HCT116 (cell line): ENCODE data around the gene UMODL1. TPM values are rescaled to one million over a fixed set of nuclear protein-coding genes. Genes with fewer than 3 reads are reported as not detected.

Source experiments
- ATAC-seq: fragments of 200-7000 bp; cut with Tn5 transposase; 2 replicates; pipeline ENCODE4 v1.9.1; 2020; ENCODE audit warnings: mild to moderate bottlenecking, moderate library complexity
- BruUV-seq: library from RNA; stranded (reverse); fragments of 400-500 nt; replicated peaks from 2 replicates; lab custom pipeline; 2021; lab: Mats Ljungman, UMichigan
- CTCF ChIA-PET: fragments of 300-600 bp; sonication (Branson Sonifier 250); formaldehyde crosslinking; loops from one replicate; lab custom pipeline; 2021; ENCODE audit warnings: antibody characterized with exemption; lab: Charles Lee
- POLR2A ChIA-PET: fragments of 300-600, 350-600 bp; sonication (Branson Sonifier 250); formaldehyde crosslinking; loops from one replicate; lab custom pipeline; 2021; ENCODE audit warnings: antibody characterized with exemption; lab: Charles Lee
- RAD21 ChIA-PET, 2 experiments: fragments of 300-600 bp; sonication (Branson Sonifier 250); formaldehyde crosslinking; loops; one replicate each; lab custom pipeline; 2023; ENCODE audit warnings: low total read pairs in 2 of 2; ENCODE audit not compliant: uncharacterized antibody in 2 of 2, unreplicated experiment in 2 of 2, low non-redundant PET in 1 of 2; lab: Charles Lee
- DNase-seq: peaks from one replicate; pipeline ENCODE4 v3.0.0-alpha.2; 2010; ENCODE audit warnings: low read depth, low spot score
- H2AFZ ChIP-seq: fragments of 200-600 bp; shearing (Covaris generic), sonication (generic); 2 replicates; pipeline ENCODE4 v1.6.1; 2017; ENCODE audit warnings: low read depth, mixed run types, mixed read lengths, antibody characterized with exemption, low read length; ENCODE audit not compliant: poor library complexity, severe bottlenecking
- H3K27ac ChIP-seq: 2 replicates; pipeline ENCODE4 v1.5.1; 2012; ENCODE audit warnings: low read depth, low read length
- H3K27me3 ChIP-seq: fragments of 200-600 bp; sonication (generic); 2 replicates; pipeline ENCODE4 v1.6.1; 2016; ENCODE audit warnings: mixed run types, low read length, mixed read lengths; ENCODE audit not compliant: insufficient read depth
- H3K36me3 ChIP-seq, 2 experiments: fragments of 200-500 bp in 1 of 2; fragments of 200-600 bp in 1 of 2; sonication (Bioruptor generic) in 1 of 2; sonication (generic) in 1 of 2; 2 replicates each; pipeline versions ENCODE4 v1.5.1 to v1.6.1; 2014 to 2016; ENCODE audit warnings: low read length in 2 of 2, inconsistent platforms in 1 of 2, mixed read lengths in 1 of 2, mixed run types in 1 of 2; ENCODE audit not compliant: insufficient read depth in 2 of 2, control insufficient read depth in 1 of 2
- H3K4me1 ChIP-seq, 2 experiments: fragments of 200-600 bp in 1 of 2; sonication (generic) in 1 of 2; 2 replicates each; pipeline versions ENCODE4 v1.5.1 to v1.6.1; 2012 to 2017; ENCODE audit warnings: low read length in 2 of 2, inconsistent platforms in 1 of 2, mild to moderate bottlenecking in 1 of 2, mixed read lengths in 1 of 2, mixed run types in 1 of 2, moderate library complexity in 1 of 2; ENCODE audit not compliant: insufficient read depth in 2 of 2, control insufficient read depth in 1 of 2
- H3K4me2 ChIP-seq: fragments of 200-600 bp; sonication (generic); 2 replicates; pipeline ENCODE4 v1.6.1; 2017; ENCODE audit warnings: mixed run types, low read length, mixed read lengths
- H3K4me3 ChIP-seq, 2 experiments: fragments of 200-600 bp in 1 of 2; sonication (generic) in 1 of 2; replicated peaks in 1 of 2; 2 replicates each; pipeline ENCODE4 v1.5.1; 2011 to 2016; ENCODE audit warnings: low read length in 2 of 2, control low read depth in 1 of 2, low read depth in 1 of 2, mild to moderate bottlenecking in 1 of 2, mixed read lengths in 1 of 2, mixed run types in 1 of 2
- H3K79me2 ChIP-seq: fragments of 200-600 bp; sonication (generic); 2 replicates; pipeline ENCODE4 v1.6.1; 2017; ENCODE audit warnings: mild to moderate bottlenecking, mixed run types, low read length, moderate library complexity, mixed read lengths; ENCODE audit not compliant: insufficient read depth
- H3K9ac ChIP-seq: fragments of 200-600 bp; sonication (generic); 2 replicates; pipeline ENCODE4 v1.6.1; 2016; ENCODE audit warnings: low read length, mixed read lengths
- H3K9me2 ChIP-seq: fragments of 200-600 bp; sonication (generic), shearing (Covaris generic); 2 replicates; pipeline ENCODE4 v1.6.1; 2017; ENCODE audit warnings: mixed run types, mild to moderate bottlenecking, moderate library complexity; ENCODE audit not compliant: insufficient read depth
- H3K9me3 ChIP-seq, 2 experiments: fragments of 200-500 bp in 1 of 2; fragments of 200-600 bp in 1 of 2; sonication (Bioruptor generic) in 1 of 2; sonication (generic) in 1 of 2; 2 replicates each; pipeline ENCODE4 v1.6.1; 2014 to 2017; ENCODE audit warnings: low read length in 2 of 2, mixed read lengths in 2 of 2, inconsistent platforms in 1 of 2, low read depth in 1 of 2, mild to moderate bottlenecking in 1 of 2, mixed run types in 1 of 2, moderate library complexity in 1 of 2; ENCODE audit not compliant: control insufficient read depth in 1 of 2, insufficient read depth in 1 of 2
- H4K20me1 ChIP-seq: fragments of 200-600 bp; sonication (generic), shearing (Covaris generic); 2 replicates; pipeline ENCODE4 v1.6.1; 2017; ENCODE audit warnings: mixed run types, mild to moderate bottlenecking, moderate library complexity; ENCODE audit not compliant: insufficient read depth
- CTCF ChIP-seq, 3 experiments: fragments of 200-600 bp in 1 of 3; sonication (generic) in 1 of 3; IDR thresholded peaks in 2 of 3; conservative IDR thresholded peaks in 1 of 3; 2 replicates each; pipeline ENCODE4 v1.5.1; 2012 to 2017; ENCODE audit warnings: low read depth in 2 of 3, low read length in 2 of 3, antibody characterized with exemption in 1 of 3, borderline replicate concordance in 1 of 3, control low read depth in 1 of 3, mild to moderate bottlenecking in 1 of 3, mixed read lengths in 1 of 3, mixed run types in 1 of 3, moderate library complexity in 1 of 3; ENCODE audit not compliant: insufficient read depth in 1 of 3
- EGR1 ChIP-seq: IDR thresholded peaks from 2 replicates; pipeline ENCODE4 v1.6.1; 2012; ENCODE audit warnings: low read depth
- EZH2phosphoT487 ChIP-seq: fragments of 200-600 bp; IDR thresholded peaks from 2 replicates; pipeline ENCODE4 v1.6.1; 2018; ENCODE audit warnings: antibody characterized with exemption, borderline replicate concordance
- FOSL1 ChIP-seq: IDR thresholded peaks from 2 replicates; pipeline ENCODE4 v1.6.1; 2012; ENCODE audit warnings: low read depth
- JUND ChIP-seq: IDR thresholded peaks from 2 replicates; pipeline ENCODE4 v1.6.1; 2012
- POLR2A ChIP-seq: IDR thresholded peaks from 2 replicates; pipeline ENCODE4 v1.7.0; 2011; ENCODE audit warnings: borderline replicate concordance; ENCODE audit not compliant: insufficient read depth, insufficient read length; ENCODE audit errors: extremely low read depth
- RAD21 ChIP-seq: IDR thresholded peaks from 2 replicates; pipeline ENCODE4 v1.6.1; 2012; ENCODE audit warnings: low read depth, mild to moderate bottlenecking
- REST ChIP-seq: IDR thresholded peaks from 2 replicates; pipeline ENCODE4 v1.6.1; 2012; ENCODE audit warnings: low read depth
- SIN3A ChIP-seq: IDR thresholded peaks from 2 replicates; pipeline ENCODE4 v1.6.1; 2012; ENCODE audit warnings: low read depth
- SP1 ChIP-seq: IDR thresholded peaks from 2 replicates; pipeline ENCODE4 v1.6.1; 2012; ENCODE audit warnings: low read depth
- SRF ChIP-seq: IDR thresholded peaks from 2 replicates; pipeline ENCODE4 v1.6.1; 2012; ENCODE audit warnings: low read depth
- ZBTB33 ChIP-seq: IDR thresholded peaks from 2 replicates; pipeline ENCODE4 v1.6.1; 2011; ENCODE audit warnings: mild to moderate bottlenecking, low read length, moderate library complexity; ENCODE audit not compliant: insufficient replicate concordance; ENCODE audit errors: extremely low read depth
- ZFX ChIP-seq: fragments of 450-650 bp; IDR thresholded peaks from 2 replicates; pipeline ENCODE4 v1.6.1; 2017
- ZNF274 ChIP-seq: fragments of 200-500 bp; sonication (Bioruptor generic); IDR thresholded peaks from 2 replicates; pipeline ENCODE4 v1.6.1; 2014; ENCODE audit warnings: mild to moderate bottlenecking, low read depth, low read length, inconsistent platforms
- intact Hi-C: fragments of 100-400 bp; cut with micrococcal nuclease; formaldehyde crosslinking; loops from 2 replicates; pipeline ENCODE4 v1.10.0; 2022
- total RNA-seq: library from RNA; stranded (reverse); gene quantifications from one replicate; pipeline ENCODE4 v1.2.1, GENCODE V29; 2021; ENCODE audit not compliant: unreplicated experiment

Gene UMODL1
- total RNA-seq, 1 experiment from 2014 or later = not detected

- CTCF ChIA-PET = interaction anchor here (1.1 kb wide), 1 partner anchor 13 kb away, joined by 3 read pairs; no protein-coding TSS in a partner anchor
- no TSS peak for BruUV-seq
- no peaks in the 10 kb centered on the region for H3K27me3 ChIP-seq
- POLR2A ChIA-PET = no interaction called here
- no peak for ATAC-seq
- no peak overlapping the region for H3K4me3 ChIP-seq
- RAD21 ChIA-PET = no interaction called here
- no peak for DNase-seq
- H3K79me2 ChIP-seq = no peaks in the 10 kb centered on the region
- no peak overlapping the region for H3K4me2 ChIP-seq
- H3K9ac ChIP-seq = no peak overlapping the region
- no peak overlapping the region for H3K27ac ChIP-seq
- intact Hi-C loops = no loop called here
- no peaks in the 10 kb centered on the region for H3K9me3 ChIP-seq
- no peaks in the 10 kb centered on the region for H3K9me2 ChIP-seq
- no peaks in the 10 kb centered on the region for H3K36me3 ChIP-seq
- H3K4me1 ChIP-seq = 0 out of 4 replicates have a peak, but pooled peaks cover 0 to 3% of the 10 kb centered on the region in 2 experiments
- no peaks in the 10 kb centered on the region for H4K20me1 ChIP-seq
- no peak for TF ChIP-seq ZBTB33
- no peak for TF ChIP-seq SP1
- TF ChIP-seq POLR2A = no peak
- TF ChIP-seq JUND = no peak
- TF ChIP-seq SRF = no peak
- no peak for TF ChIP-seq SIN3A
- H2AFZ ChIP-seq = no peak overlapping the region
Observed at GRCh38 chr21:42132183-42132582, 61.1 kb downstream of the UMODL1 start.

- H3K4me3 ChIP-seq = no peak overlapping the region
- intact Hi-C loops = no loop called here
- H3K27me3 ChIP-seq = no peaks in the 10 kb centered on the region
- 0 out of 4 replicates have a peak, but pooled peaks cover 0 to 3% of the 10 kb centered on the region in 2 experiments for H3K4me1 ChIP-seq
- ChIA-PET POLR2A (no interaction called here), RAD21 (no interaction called here), CTCF (no interaction called here)
- ATAC-seq (no peak), DNase-seq (no peak)
- no peak overlapping the region for H3K27ac ChIP-seq
- H3K9me2 ChIP-seq = no peaks in the 10 kb centered on the region
- no peak overlapping the region for H3K9ac ChIP-seq
- no peaks in the 10 kb centered on the region for H3K36me3 ChIP-seq
- H3K79me2 ChIP-seq = no peaks in the 10 kb centered on the region
- no peaks in the 10 kb centered on the region for H3K9me3 ChIP-seq
- H3K4me2 ChIP-seq = no peak overlapping the region
- BruUV-seq = no TSS peak
- H4K20me1 ChIP-seq = no peaks in the 10 kb centered on the region
- H2AFZ ChIP-seq = no peak overlapping the region
- TF ChIP-seq REST (no peak), ZFX (no peak), CTCF (IDR thresholded peaks at IDR 0.05 in 2 of 3, conservative IDR thresholded peaks at IDR 0.05 in 1 of 3; ENCODE audit: borderline replicate concordance in 1 of 3, insufficient read depth in 1 of 3, low read depth in 2 of 3, low read length in 2 of 3) (no peak), ZNF274 (no peak), SRF (no peak), POLR2A (no peak), RAD21 (no peak), EZH2phosphoT487 (no peak), EGR1 (no peak), FOSL1 (no peak)
Observed at GRCh38 chr21:42133131-42133530, 62.0 kb downstream of the UMODL1 start.
